Measurements from ENCODE around the gene SLC27A6.

Gene SLC27A6

DNA sequence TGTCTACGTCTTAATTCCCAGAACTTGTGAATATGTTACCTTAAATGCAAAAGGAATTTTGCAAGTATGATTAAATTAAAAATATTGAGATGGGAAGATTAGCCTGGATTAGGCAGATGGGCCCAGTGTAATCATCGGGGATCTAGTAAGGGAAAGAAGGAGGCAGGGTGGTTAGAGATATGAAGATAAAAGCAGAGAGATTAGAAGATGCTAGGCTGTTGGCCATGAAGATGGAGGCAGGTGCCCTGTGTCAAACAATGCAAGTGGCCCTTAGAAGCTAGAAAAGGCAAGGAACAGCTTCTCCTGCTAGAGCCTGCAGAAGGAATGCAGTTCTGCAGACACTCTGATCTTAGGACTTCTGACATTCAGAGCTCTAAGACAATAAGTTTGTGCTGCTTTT, 100.4 kb downstream of the SLC27A6 start:
- no peak for DNase-seq

DNA sequence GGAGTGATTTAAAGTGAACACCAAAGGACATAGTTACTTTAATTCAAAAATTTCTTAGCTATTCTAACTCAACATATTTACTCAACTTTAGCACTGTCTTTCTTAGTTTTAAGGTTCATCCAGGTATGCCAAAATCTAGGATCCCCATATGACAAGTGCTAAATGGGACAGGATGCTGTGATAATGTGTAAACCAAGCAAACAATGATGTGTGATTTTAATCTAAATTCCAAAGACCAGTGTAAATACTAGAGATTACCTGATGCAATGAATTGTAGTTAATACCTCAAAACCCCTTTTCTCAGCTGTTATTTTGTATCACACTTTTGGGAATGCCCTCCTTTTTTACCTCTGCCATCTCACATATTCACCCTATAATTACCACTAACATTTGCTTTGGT, 102.5 kb downstream of the SLC27A6 start:
- no peak for DNase-seq

DNA sequence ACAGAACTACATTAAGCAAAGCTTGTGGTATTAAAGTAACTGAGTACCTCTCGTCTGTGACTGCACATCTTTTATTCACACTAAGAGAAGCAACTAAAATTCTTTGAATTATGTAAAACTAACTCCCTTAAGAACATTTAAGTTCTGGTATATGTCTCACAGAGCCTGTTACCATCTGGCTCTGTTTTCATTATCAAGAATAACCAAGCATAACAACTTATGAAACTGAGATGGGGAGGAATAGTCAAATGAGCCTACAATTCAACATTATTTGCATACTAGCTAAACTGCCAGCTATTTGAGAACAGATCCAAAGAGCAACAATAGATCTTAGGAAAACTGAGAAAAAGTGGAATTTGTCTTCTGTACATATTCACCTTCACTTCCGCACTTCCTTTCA, 104.0 kb downstream of the SLC27A6 start:
- no peak for DNase-seq

DNA sequence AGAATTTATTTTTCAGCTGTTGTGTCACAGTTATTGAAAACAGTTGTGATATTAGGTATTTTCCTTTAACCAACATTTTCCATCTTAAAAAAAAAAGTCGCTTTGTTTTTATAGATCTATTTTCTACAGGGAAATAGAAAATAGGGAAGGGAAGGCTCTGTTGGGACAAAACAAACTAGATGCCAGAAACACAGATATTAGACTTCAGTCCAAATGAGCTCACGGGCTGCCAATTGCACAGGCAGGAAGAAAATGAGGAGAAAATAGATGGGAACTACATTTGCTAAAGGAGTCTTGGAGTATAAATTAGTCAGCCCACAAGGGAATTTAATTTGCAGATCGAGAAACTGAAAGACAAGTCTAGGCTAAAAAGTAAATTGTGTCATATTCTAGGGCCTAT, 107.8 kb downstream of the SLC27A6 start:
- no peak for DNase-seq

DNA sequence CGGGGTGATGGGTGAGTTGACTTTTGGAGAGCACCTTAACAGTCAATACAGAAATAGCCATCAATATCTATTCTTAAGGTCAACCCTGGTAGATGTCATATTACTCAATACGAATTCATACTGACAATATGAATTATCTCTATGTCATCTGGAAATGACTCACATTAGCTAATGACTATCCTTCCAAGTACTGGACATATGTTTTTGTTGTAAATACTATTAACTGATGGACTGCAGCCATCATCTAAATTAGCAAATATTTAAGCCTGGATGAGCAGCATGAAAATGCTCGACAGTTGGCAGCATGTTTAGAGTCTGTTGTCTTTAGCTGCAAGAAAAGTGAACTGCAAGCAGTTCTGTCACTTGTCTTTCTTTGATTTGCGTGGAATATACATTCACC, 109.6 kb downstream of the SLC27A6 start:
- DNase-seq = no peak

DNA sequence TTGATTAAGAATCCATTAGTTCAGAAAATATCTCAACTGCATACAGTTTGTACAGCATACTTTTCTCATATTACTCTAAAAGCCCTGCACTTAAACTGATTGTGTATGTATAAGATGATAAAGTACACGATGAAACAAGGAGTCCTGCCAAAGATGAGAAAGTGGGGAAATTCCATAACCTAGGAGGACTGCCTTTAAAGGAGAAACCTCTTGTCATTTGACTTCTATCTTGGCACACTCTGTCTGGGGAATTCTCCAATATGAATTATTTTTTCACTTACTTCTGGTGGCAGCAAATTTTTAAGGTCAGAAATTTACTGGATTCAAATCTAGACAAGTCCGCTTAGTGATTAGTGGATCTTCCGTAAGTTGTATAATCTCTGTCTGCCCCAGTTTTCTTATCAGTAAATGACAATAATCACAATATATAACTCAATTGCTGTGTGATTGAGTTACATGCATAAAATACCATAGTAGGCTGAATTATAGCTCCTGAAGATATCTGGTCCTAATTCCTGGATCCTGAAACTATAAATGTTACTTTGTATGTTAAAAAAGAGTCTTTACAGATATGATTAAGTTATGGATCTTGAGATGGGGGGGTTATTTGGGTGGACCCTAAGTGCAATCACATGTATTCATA, 112.3 kb downstream of the SLC27A6 start:
- DNase-seq = no peak

DNA sequence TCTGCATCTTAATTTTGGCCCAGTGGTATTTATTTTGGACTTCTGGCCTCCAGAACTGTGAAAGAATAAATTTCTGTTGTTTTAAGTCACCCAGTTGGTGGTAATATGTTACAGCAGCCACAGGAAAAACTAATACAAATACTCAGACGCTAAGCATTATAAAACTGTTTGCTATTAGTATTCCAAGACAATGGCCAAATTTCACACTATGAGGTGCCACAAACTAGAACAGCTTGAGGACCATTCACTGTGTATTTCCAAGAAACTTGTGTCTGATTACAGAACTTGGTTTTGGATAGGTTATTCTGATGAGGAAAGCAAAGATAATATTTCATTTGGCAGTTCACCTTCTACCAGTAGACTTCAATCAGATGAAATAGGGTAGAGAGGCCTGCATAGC, 113.0 kb downstream of the SLC27A6 start:
- no peak for DNase-seq

DNA sequence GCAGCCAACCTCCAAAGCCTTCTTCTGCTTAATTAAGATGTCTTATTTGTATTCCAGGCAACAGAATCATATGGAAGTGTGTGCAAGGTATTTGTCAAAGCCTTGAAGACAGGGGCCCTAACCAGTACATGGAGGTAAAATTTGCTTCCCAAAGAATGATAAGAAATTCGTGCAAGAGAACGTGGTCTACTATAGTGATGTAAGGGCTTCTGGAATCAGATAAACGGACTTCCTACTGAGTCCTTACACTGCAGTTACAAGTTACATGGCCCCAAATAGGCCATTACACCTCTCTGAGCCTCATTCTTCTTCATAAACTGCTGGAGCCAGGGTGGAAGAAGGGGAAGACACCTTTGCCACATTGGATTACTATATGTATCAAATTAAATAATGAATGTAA, 113.4 kb downstream of the SLC27A6 start:
- DNase-seq = no peak

DNA sequence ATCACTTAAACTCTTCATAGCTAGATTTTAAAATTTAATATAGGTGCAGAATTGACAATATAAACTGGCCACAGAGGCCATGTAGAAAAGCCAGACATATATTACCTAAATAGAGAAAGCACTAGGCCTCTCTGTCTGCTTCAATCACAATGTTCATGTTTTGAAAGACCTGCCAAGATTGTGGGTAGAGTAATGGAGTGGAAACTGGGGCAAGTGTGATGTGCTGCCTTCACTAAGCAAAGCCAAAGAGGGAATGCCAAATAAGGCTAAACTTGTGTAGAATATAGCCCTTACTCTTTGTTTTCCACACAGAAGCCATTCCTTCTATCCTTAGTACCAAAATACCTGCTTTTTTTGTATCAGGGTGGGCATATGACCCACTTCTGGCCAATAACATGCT, 114.2 kb downstream of the SLC27A6 start:
- no peak for DNase-seq

DNA sequence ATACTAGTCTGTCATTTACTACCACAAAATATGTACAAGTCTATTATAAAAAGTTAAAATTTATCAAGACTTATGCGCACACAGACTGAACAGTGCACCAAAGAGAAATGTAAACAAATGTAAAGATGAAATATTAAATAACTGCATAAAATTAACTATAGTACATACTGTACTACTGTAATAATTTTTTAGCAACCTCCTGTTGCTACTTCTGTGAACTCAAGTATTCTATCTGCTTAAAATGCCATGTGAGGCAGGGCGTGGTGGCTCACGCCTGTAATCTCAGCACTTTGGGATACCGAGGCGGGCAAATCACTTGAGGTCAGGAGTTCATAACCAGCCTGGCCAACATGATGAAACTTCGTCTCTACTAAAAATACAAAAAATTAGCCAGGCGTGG, 115.5 kb downstream of the SLC27A6 start:
- DNase-seq = no peak

DNA sequence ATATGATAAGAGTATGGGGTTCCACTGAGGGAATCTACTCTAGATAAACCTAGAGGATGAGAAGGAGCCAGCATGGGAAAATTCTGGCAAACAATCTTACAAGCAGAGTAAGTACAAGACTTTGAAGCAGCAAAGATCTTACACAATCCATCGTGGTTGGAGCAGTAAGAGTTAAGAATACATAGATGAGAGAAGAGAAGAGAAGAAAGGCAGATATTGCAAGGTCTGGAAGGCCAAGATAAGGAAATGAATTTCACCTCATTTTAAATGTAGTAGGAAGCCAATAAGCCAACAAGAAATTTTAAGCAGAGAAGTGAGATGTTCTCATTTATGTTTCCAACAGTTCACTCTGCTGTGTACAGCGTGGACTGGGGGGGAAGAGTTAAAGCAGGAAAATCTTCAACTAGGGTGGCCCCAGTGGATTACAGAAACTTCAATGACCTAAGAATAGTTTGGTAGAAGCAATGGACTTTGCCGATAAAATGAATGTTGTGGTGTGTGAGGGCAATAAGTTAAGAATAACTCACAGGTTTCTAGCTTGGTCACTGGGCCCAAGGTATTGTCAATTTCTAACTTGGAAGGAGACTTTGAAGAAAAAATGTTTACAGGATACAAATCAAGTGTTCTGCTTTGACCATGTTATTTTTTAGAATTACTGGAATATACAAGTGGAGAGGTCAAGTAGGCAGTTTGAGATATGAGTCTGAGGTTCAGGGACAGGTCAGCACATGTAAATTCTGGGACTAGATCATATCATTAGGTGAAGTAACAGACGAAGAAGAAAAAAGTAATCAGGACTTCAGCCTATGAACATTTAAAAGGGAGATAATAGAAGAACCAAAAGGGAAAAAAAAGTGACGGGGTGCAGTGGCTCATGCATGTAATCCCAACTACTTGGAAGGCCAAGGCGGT, 117.2 kb downstream of the SLC27A6 start:
- DNase-seq = no peak
